Loucy (cell line): ENCODE measurements around the gene PILRA.

Source experiments
- H2AFZ ChIP-seq: fragments of 200-600 bp; sonication (generic); 2 replicates; pipeline ENCODE4 v1.6.0; 2016; ENCODE audit warnings: antibody characterized with exemption, mild to moderate bottlenecking, low read length, moderate library complexity
- H3F3A ChIP-seq: fragments of 200-600 bp; 2 replicates; pipeline ENCODE4 v1.6.0; 2016; ENCODE audit warnings: antibody characterized with exemption, low read depth, mild to moderate bottlenecking
- H3K27me3 ChIP-seq: fragments of 200-600 bp; sonication (generic); 2 replicates; pipeline ENCODE4 v1.6.1; 2014; ENCODE audit warnings: low read length, mild to moderate bottlenecking; ENCODE audit not compliant: insufficient read depth, poor library complexity, severe bottlenecking
- H3K36me3 ChIP-seq: fragments of 200-600 bp; sonication (generic); 2 replicates; pipeline ENCODE4 v1.6.1; 2016; ENCODE audit warnings: low read length; ENCODE audit not compliant: insufficient read depth
- H3K4me1 ChIP-seq: fragments of 200-600 bp; sonication (generic); 2 replicates; pipeline ENCODE4 v1.5.1; 2014; ENCODE audit warnings: low read length, mild to moderate bottlenecking; ENCODE audit not compliant: insufficient read depth, poor library complexity, severe bottlenecking
- H3K4me2 ChIP-seq: fragments of 200-600 bp; sonication (generic); 2 replicates; pipeline ENCODE4 v1.6.0; 2014; ENCODE audit warnings: antibody characterized with exemption, low read length, low read depth, mild to moderate bottlenecking; ENCODE audit not compliant: poor library complexity, severe bottlenecking
- H3K4me3 ChIP-seq: fragments of 200-600 bp; sonication (generic); 2 replicates; pipeline ENCODE4 v1.5.1; 2014; ENCODE audit warnings: low read length, mild to moderate bottlenecking, mixed read lengths; ENCODE audit not compliant: poor library complexity, severe bottlenecking
- H3K79me2 ChIP-seq: fragments of 200-600 bp; sonication (generic); 2 replicates; pipeline ENCODE4 v1.6.1; 2014; ENCODE audit warnings: low read length; ENCODE audit not compliant: insufficient read depth
- H3K9ac ChIP-seq: fragments of 200-600 bp; sonication (generic); 2 replicates; pipeline ENCODE4 v1.6.0; 2014; ENCODE audit warnings: mild to moderate bottlenecking, low read depth, low read length, moderate library complexity; ENCODE audit not compliant: poor library complexity, severe bottlenecking
- H3K9me2 ChIP-seq: fragments of 200-600 bp; sonication (generic); replicated peaks from 2 replicates; pipeline ENCODE4 v1.6.1; 2016; ENCODE audit warnings: low read depth, low read length, mixed read lengths
- H3K9me3 ChIP-seq: fragments of 200-600 bp; sonication (generic); 2 replicates; pipeline ENCODE4 v1.6.1; 2014; ENCODE audit warnings: mild to moderate bottlenecking, antibody characterized with exemption, low read length, low read depth; ENCODE audit not compliant: insufficient read depth
- H4K20me1 ChIP-seq: fragments of 200-600 bp; sonication (generic); 2 replicates; pipeline ENCODE4 v1.6.0; 2014; ENCODE audit warnings: antibody characterized with exemption, low read length, mild to moderate bottlenecking; ENCODE audit not compliant: insufficient read depth, poor library complexity, severe bottlenecking
- EZH2phosphoT487 ChIP-seq: fragments of 200-600 bp; IDR thresholded peaks from 2 replicates; pipeline ENCODE4 v1.6.1; 2018; ENCODE audit warnings: antibody characterized with exemption, mild to moderate bottlenecking, moderate library complexity, borderline replicate concordance
- TF ChIP-seq, protein P1 (sequence below): fragments of 200-600 bp; sonication (generic); conservative IDR thresholded peaks from 2 replicates; pipeline ENCODE4 v1.5.1; 2014; ENCODE audit warnings: mild to moderate bottlenecking, antibody characterized with exemption, low read length

Gene PILRA

DNA sequence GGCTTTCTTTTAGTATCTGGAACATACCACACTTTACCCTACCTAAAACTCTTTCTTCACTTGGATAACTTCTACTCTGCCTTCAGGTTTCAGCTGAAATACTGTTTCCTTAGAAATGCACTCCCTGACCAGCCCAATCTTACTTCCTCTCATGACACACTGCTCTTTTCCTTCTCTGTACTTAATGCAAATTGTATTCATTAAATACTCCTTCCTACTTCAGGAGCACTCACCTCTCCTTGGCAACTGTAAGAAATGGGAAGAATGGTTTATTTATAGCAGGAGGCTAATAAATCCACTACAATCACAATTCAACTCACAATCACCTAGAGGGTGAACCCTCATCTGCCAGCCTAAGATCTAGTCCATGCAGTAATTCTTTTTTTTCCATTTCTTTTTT, 40.1 kb downstream of the PILRA start:
- Histone ChIP-seq H3K4me3 (no peak overlapping the region), H3K9me2 (no peaks in the 10 kb centered on the region), H3K9ac (no peak overlapping the region), H2AFZ (no peak overlapping the region), H3K4me1 (no peaks in the 10 kb centered on the region), H3K9me3 (no peaks in the 10 kb centered on the region), H3K4me2 (no peak overlapping the region), H4K20me1 (no peaks in the 10 kb centered on the region), H3K36me3 (no peaks in the 10 kb centered on the region), H3K27me3 (no peaks in the 10 kb centered on the region), H3F3A (no peaks in the 10 kb centered on the region), H3K79me2 (no peaks in the 10 kb centered on the region)
- TF ChIP-seq, protein P1, sequence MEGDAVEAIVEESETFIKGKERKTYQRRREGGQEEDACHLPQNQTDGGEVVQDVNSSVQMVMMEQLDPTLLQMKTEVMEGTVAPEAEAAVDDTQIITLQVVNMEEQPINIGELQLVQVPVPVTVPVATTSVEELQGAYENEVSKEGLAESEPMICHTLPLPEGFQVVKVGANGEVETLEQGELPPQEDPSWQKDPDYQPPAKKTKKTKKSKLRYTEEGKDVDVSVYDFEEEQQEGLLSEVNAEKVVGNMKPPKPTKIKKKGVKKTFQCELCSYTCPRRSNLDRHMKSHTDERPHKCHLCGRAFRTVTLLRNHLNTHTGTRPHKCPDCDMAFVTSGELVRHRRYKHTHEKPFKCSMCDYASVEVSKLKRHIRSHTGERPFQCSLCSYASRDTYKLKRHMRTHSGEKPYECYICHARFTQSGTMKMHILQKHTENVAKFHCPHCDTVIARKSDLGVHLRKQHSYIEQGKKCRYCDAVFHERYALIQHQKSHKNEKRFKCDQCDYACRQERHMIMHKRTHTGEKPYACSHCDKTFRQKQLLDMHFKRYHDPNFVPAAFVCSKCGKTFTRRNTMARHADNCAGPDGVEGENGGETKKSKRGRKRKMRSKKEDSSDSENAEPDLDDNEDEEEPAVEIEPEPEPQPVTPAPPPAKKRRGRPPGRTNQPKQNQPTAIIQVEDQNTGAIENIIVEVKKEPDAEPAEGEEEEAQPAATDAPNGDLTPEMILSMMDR: no peak
- TF ChIP-seq EZH2phosphoT487: no peak

DNA sequence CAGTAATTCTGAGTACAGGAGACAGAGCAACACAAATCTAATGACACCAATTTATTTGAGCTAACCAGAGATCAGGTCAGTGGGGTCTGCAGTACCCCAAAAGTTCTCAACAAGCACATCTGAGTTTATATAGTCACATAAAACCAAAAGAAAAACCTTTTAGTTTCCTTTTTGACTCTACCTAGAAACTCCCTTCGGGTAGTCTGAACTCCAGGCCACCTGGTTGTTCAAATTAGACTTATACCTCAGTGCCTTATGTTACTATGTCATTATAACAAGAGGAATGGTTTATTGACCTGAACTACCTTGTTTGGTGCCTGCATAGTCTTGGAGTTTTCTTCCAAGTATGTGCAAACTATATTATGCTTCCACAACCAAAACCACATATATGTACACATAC, 40.6 kb downstream of the PILRA start:
- Histone ChIP-seq H3K4me1 (no peaks in the 10 kb centered on the region), H3K4me2 (no peak overlapping the region)

DNA sequence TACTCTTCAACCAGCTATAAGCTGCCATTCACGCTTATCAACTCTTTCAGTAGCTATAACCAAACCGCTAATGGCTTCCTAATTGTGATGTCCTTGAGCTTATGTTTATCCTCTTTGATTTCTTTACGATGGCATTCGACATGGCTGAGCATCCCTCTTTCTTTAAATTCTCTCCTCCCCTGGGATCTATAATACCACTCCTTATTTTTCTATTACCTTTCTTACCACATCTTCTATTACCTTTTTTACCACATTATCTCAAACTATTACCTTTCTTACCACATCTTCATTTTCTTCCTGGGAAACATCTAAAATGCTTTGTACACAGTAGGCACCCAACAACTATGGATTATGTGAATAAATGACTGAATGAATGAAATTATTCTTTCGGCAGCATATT, 42.2 kb downstream of the PILRA start:
- Histone ChIP-seq H3K4me2 (no peak overlapping the region), H3K36me3 (no peaks in the 10 kb centered on the region), H4K20me1 (no peaks in the 10 kb centered on the region), H3K4me1 (no peaks in the 10 kb centered on the region), H3K27me3 (no peaks in the 10 kb centered on the region), H3K9ac (no peak overlapping the region), H3K9me2 (no peaks in the 10 kb centered on the region), H3K4me3 (no peak overlapping the region), H2AFZ (no peak overlapping the region), H3K9me3 (no peaks in the 10 kb centered on the region), H3K79me2 (no peaks in the 10 kb centered on the region), H3F3A (no peaks in the 10 kb centered on the region)
- TF ChIP-seq EZH2phosphoT487: no peak

More for the DNA sequence above, 40.6 kb downstream of the PILRA start:
- H3K79me2 ChIP-seq: no peaks in the 10 kb centered on the region
- no peak overlapping the region for H2AFZ ChIP-seq
- H3F3A ChIP-seq: no peaks in the 10 kb centered on the region
- no peak overlapping the region for H3K4me3 ChIP-seq
- H3K9me2 ChIP-seq: no peaks in the 10 kb centered on the region
- no peaks in the 10 kb centered on the region for H3K36me3 ChIP-seq
- TF ChIP-seq EZH2phosphoT487: no peak
- TF ChIP-seq, protein P1: no peak
- H3K9ac ChIP-seq: no peak overlapping the region
- H3K27me3 ChIP-seq: no peaks in the 10 kb centered on the region
- no peaks in the 10 kb centered on the region for H3K9me3 ChIP-seq
- no peaks in the 10 kb centered on the region for H4K20me1 ChIP-seq

DNA sequence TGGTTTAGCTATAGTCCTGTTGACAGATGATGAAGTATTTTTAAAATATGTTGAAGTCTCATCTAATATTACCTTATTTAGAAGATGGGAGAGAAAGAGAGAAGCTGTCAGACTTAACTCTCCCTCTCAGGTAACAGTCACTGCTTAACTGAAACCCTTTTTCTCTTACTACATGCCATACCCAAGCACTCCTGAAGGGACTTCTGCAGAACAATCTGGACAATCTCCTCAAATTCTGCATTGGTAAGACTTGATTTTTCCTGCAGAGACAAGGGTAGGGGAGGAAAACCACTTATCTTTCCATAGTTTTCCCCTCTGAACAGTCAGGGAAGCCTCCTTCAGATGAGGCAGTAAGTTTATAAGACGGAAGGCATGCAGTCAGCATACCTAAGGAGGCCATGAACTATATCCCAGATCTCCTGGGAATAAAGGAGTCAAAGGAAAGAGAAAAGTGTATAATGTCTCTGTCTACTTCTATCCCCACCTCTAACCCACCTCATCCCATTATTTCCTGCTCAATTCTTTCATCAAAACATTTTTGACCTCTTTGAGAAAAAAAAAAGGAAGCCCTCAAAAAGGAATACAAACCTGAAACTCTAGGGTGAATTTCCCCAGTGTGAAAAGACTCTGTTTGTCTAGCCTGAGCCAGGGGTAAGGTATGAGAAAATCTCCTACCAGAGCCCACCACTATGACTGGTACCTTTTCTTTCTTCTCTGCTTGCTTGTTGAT, 45.8 kb downstream of the PILRA start:
- Histone ChIP-seq H3K4me2 (no peak overlapping the region), H3K27me3 (no peaks in the 10 kb centered on the region), H3K36me3 (no peaks in the 10 kb centered on the region), H3K9ac (no peak overlapping the region), H3K4me1 (no peaks in the 10 kb centered on the region), H2AFZ (no peak overlapping the region), H3K9me2 (no peaks in the 10 kb centered on the region), H3K79me2 (no peaks in the 10 kb centered on the region), H3F3A (no peaks in the 10 kb centered on the region), H4K20me1 (no peaks in the 10 kb centered on the region), H3K4me3 (no peak overlapping the region), H3K9me3 (no peaks in the 10 kb centered on the region)
- no peak for TF ChIP-seq EZH2phosphoT487
